GM12878 (cell line): ENCODE results near the gene NLE1. TPM values are rescaled to one million over a fixed set of nuclear protein-coding genes. Genes with fewer than 3 reads are reported as not detected.

Experiments used
- CREM ChIP-seq: IDR thresholded peaks from 2 replicates; pipeline ENCODE4 v1.6.1; 2014; ENCODE audit warnings: antibody characterized with exemption, low read depth
- ETV6 ChIP-seq, 2 experiments: fragments of 450-650 bp in 1 of 2; IDR thresholded peaks in 1 of 2; conservative IDR thresholded peaks in 1 of 2; 2 replicates each; pipeline ENCODE4 v1.6.1; 2014; ENCODE audit warnings: antibody characterized with exemption in 1 of 2, borderline replicate concordance in 1 of 2, low read depth in 1 of 2, mild to moderate bottlenecking in 1 of 2, moderate library complexity in 1 of 2
- JUNB ChIP-seq: IDR thresholded peaks from 2 replicates; pipeline ENCODE4 v1.6.1; 2016; ENCODE audit warnings: antibody characterized with exemption, mild to moderate bottlenecking
- JUND ChIP-seq: IDR thresholded peaks from 2 replicates; pipeline ENCODE4 v1.6.1; 2012; ENCODE audit warnings: low read depth, mild to moderate bottlenecking, low read length, improper control_type of control experiment, moderate library complexity
- NR2C2 ChIP-seq: IDR thresholded peaks from 2 replicates; pipeline ENCODE4 v1.6.1; 2011; ENCODE audit warnings: borderline replicate concordance, low read depth; ENCODE audit not compliant: control insufficient read depth, insufficient read length
- POU2F2 ChIP-seq: IDR thresholded peaks from 3 replicates; pipeline ENCODE4 v1.6.1; 2011; ENCODE audit warnings: low read depth, mild to moderate bottlenecking, low read length, borderline replicate concordance
- RUNX3 ChIP-seq: IDR thresholded peaks from 2 replicates; pipeline ENCODE4 v1.6.1; 2012; ENCODE audit warnings: low read length, inconsistent platforms
- polyA plus RNA-seq, 11 experiments: library from polyadenylated mRNA; depleted of rRNA in 4 of 11; unstranded in 6 of 11; stranded (reverse) in 5 of 11; fragments of >200 nt; fragmentation: Nextera tagmentation in 4 of 11; fragmentation: Illumina TruSeq in 1 of 11; extraction: Ambion mirVana in 4 of 11; extraction: Trizol in 1 of 11; gene quantifications; 1 replicate in 1 of 11; 2 replicates in 10 of 11; pipeline versions ENCODE4 v1.2.1 to v1.2.3, GENCODE V29; 2011 to 2016; ENCODE audit warnings: inconsistent platforms in 2 of 11, missing spikeins in 2 of 11, low read depth in 1 of 11
- total RNA-seq, 4 experiments: library from RNA; depleted of rRNA in 3 of 4; stranded (reverse); fragments of >200 nt in 3 of 4; fragmentation: Illumina TruSeq in 1 of 4; extraction: Trizol in 1 of 4; gene quantifications; 2 replicates each; pipeline versions ENCODE4 v1.2.1 to v1.2.3, GENCODE V29; 2013 to 2021
- TF ChIP-seq, protein P1 (sequence below): IDR thresholded peaks from 2 replicates; pipeline ENCODE4 v1.6.1; 2012; ENCODE audit warnings: low read length, inconsistent platforms
- TF ChIP-seq, protein P2 (sequence below): fragments of 450-650 bp; IDR thresholded peaks from 2 replicates; pipeline ENCODE4 v1.6.1; 2016; ENCODE audit warnings: mild to moderate bottlenecking

The NLE1 gene
- total and polyA plus RNA-seq, 10 of the 15 experiments (the other 5 are each of a cell fraction or from before 2014, with no cell fraction given), result 2.4 to 33.5 (median 17.6) TPM

DNA sequence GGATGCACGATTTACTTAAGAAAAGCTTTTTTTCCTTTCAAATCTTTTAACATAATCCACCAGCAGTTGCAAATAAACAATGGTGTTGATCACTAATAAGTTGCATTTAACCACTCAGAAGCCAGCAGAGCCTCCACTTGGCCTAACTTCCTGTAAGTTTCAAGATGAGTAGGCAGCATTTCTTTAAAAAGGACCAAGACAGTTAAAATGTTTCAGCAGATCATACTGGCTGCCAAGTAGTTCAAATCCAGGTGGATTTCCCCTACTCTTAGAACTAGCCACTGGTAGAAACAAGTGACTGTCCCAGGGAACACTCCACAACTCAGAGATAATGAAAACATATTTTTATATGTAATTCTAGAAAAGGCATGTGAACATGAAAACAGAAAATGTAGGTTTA is 61.6 kb downstream of the NLE1 start (continued):
- TF ChIP-seq, protein P1, sequence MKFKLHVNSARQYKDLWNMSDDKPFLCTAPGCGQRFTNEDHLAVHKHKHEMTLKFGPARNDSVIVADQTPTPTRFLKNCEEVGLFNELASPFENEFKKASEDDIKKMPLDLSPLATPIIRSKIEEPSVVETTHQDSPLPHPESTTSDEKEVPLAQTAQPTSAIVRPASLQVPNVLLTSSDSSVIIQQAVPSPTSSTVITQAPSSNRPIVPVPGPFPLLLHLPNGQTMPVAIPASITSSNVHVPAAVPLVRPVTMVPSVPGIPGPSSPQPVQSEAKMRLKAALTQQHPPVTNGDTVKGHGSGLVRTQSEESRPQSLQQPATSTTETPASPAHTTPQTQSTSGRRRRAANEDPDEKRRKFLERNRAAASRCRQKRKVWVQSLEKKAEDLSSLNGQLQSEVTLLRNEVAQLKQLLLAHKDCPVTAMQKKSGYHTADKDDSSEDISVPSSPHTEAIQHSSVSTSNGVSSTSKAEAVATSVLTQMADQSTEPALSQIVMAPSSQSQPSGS, result peak; percentile 40
- TF ChIP-seq POU2F2 (peak; percentile 42; the same call in 1 of the 3 replicates), NR2C2 (no peak), JUNB (peak; percentile 86), RUNX3 (peak; percentile 63), ETV6 (conservative IDR thresholded peaks at IDR 0.05 in 1 of 2, IDR thresholded peaks at IDR 0.05 in 1 of 2; ENCODE audit: borderline replicate concordance in 1 of 2, low read depth in 1 of 2) (peak in 1 of 2 experiments; percentile 53; a peak in 1 of 4 replicates), CREM (peak; percentile 47; the same call in 1 of the 2 replicates), JUND (peak; percentile 73; the same call in 1 of the 2 replicates)
- TF ChIP-seq, protein P2, sequence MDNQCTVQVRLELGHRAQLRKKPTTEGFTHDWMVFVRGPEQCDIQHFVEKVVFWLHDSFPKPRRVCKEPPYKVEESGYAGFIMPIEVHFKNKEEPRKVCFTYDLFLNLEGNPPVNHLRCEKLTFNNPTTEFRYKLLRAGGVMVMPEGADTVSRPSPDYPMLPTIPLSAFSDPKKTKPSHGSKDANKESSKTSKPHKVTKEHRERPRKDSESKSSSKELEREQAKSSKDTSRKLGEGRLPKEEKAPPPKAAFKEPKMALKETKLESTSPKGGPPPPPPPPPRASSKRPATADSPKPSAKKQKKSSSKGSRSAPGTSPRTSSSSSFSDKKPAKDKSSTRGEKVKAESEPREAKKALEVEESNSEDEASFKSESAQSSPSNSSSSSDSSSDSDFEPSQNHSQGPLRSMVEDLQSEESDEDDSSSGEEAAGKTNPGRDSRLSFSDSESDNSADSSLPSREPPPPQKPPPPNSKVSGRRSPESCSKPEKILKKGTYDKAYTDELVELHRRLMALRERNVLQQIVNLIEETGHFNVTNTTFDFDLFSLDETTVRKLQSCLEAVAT, result 0 out of 2 replicates have a peak, but pooled peaks have one; percentile 62
